Measurements from ENCODE around the gene CRABP2.

GRCh38 chr1:156689035-156689952, 16.1 kb downstream of the CRABP2 start:
- TF ChIP-seq CTCF (IDR thresholded peaks at IDR 0.05; ENCODE audit: low read depth, low read length) (peak; percentile 92), EZH2phosphoT487 (IDR thresholded peaks at IDR 0.05; ENCODE audit: low read depth) (no peak)
